GM19395 (cell line): ENCODE data around the gene ARHGEF11.

Source experiments
- ATAC-seq: cut with Tn5 transposase; IDR thresholded peaks from one replicate; pipeline ENCODE4 v1.9.1; 2021; ENCODE audit warnings: mild to moderate bottlenecking, moderate library complexity; ENCODE audit not compliant: unreplicated experiment

ARHGEF11 gene

GRCh38 chr1:157050836-157051235 is 5.3 kb upstream of the ARHGEF11 start:
- ATAC-seq, result no peak

GRCh38 chr1:157047062-157047410 is 1.5 kb upstream of the ARHGEF11 start:
- ATAC-seq, result no peak

GRCh38 chr1:157044326-157044725 is 1.2 kb downstream of the ARHGEF11 start:
- ATAC-seq, result no peak

GRCh38 chr1:157043685-157044084 is 1.9 kb downstream of the ARHGEF11 start:
- ATAC-seq, result no peak

- no peak for ATAC-seq
These were observed 2.7 kb downstream of the ARHGEF11 start for GRCh38 chr1:157042846-157043245.

DNA sequence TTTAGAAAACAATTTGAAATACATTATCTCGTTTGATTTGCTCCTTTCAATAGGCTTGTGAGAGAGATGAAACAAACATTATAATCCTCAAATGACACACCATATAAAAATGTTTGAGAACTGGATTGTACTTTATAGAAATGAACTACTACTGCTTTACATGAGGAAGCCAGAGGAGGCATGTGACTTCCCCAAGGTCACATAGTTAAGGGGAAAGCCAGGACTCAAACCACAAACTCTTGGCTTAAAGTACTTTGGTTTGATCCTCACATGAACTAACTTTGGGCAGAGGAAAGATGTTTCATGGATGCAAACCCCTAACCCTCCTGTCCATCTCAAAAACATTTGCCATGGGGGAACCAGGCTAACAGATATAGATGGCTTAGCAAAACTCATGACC is 4.7 kb downstream of the ARHGEF11 start:
- no peak for ATAC-seq

- ATAC-seq, result no peak
These were observed 10.4 kb downstream of the ARHGEF11 start for GRCh38 chr1:157035121-157035520.

DNA sequence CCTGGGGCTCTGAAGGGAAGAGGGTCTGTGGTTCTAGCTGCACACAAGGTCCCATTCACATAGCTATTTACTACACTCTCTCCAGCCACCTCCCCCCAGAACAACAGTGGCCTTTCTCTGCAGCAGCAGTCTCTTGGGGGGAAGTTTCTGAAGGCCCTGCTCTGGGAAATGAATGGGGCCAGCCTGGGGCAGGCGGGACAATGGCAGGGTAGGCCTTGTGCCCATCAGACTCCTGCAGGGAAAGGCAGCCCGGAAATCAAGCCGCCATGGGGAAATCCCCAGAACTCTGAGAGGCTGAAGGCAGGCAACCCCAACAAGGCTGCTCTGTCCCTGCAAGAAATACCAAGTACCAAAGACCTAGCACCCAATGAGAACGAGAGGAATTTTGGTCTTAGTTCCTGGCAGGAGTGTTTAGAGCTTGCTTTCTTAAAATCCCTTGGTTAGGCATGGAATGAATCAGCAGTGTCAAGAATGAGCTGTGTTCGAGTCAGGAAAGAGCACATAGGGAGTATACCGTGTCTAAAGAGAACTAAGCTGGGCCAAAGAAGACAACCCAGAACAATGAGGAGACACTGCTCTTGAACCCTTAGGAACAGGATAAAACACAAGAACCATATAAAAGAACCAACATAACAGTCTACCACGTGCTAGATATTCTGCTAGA is 11.3 kb downstream of the ARHGEF11 start:
- no peak for ATAC-seq

- no peak for ATAC-seq
These were observed 12.1 kb downstream of the ARHGEF11 start for GRCh38 chr1:157033357-157033876.

DNA sequence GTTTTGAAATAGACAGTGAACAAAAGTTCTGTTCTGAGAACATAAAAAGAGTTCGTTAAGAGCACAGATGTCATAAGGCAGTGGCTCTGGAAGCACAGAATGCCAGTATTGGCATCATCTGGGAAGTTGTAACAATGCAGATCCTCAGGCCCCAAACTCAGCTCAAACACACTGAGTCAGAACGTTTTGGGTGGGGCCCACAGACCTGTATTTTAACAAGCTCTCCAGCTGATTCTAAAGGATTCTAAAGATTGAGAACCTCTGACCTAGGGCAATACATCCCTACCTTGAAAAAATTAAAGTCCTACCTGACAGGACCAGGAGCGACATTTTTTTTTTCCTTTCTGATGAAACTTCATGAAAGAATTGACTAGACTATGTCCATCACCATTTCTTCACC is 13.2 kb downstream of the ARHGEF11 start:
- no peak for ATAC-seq

- ATAC-seq, result no peak
These were observed 14.8 kb downstream of the ARHGEF11 start for GRCh38 chr1:157030728-157031127.

DNA sequence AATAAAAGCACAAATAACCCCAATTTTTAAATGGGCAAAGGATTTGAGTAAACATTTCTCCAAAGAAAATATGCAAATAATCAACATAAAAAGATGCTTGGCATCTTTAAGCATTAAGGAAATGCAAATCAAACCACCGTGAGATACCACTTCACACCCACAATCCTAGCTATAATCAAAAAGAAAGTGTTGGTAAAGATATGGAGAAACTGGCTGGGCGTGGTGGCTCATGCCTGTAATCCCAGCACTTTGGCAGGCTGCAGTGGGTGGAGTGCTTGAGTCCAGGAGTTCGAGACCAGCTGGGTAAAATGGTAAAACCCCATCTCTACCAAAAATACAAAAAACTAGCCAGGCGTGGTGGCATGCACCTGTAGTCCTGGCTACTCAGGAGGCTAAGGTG is 16.9 kb downstream of the ARHGEF11 start:
- ATAC-seq, result no peak

DNA sequence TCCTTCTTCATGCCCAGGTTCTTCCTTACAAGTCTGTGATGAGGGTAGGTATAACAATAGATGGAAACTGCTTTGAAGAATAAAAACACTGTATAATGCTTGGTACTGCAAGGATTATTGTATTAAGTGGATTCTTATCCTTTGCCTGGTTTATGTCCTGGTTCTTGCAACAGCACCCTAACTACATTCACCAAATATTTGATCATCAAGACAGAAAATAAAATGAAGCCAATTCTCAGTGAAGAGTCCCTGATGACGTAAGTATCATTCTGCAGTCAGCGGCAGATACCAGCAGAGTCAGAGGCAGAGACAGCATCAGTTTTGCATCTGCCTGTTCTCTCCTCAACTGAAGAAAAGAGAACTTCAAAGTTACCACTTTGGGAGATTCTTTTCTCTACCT is 19.7 kb downstream of the ARHGEF11 start:
- ATAC-seq, result no peak

DNA sequence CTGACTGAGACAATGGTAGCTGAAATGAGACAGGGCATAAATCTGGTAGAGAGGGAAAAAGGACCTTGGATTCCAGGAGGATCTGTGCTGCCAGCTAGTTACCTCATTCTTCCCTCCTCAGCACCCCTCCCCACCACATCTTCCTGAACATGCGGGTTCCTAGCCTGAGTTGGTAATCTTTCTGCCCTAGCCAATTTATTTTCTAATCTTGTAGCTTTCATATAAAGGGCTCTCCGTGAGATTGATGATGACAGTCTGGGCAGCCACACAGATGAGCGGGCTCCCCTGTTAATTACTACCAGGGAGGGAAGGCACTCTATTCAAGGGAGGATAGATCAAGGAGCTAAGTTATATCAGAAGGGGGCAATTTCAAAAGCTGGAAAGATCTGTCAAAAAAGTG is 20.2 kb downstream of the ARHGEF11 start:
- no peak for ATAC-seq

GRCh38 chr1:157021688-157022087 is 23.9 kb downstream of the ARHGEF11 start:
- no peak for ATAC-seq

GRCh38 chr1:157019457-157019856 is 26.1 kb downstream of the ARHGEF11 start:
- ATAC-seq, result no peak

- ATAC-seq, result no peak
These were observed 33.7 kb downstream of the ARHGEF11 start for GRCh38 chr1:157011845-157012244.

- ATAC-seq, result no peak
These were observed 37.0 kb downstream of the ARHGEF11 start for GRCh38 chr1:157008502-157008901.

DNA sequence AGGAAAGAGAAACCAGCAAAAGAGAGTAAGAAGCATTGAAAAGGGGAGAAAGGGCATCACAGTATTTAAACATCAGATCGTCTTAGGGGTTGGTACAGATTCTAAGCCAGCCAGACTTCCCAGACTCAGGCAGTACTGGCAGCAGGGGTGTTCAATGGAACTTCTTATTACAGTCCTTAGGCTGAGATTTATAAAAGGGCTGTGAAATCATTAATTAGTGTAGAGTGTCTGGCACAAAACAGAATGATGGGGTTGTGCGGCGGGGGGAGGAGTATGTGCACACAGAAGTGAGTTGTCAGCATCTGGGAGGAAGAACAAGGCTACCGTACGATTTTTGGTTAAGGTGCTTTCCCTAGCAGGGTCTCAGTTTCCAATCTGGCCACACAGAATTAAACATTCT is 38.2 kb downstream of the ARHGEF11 start:
- no peak for ATAC-seq

GRCh38 chr1:157006676-157007075 is 38.9 kb downstream of the ARHGEF11 start:
- ATAC-seq, result no peak

- no peak for ATAC-seq
These were observed 39.6 kb downstream of the ARHGEF11 start for GRCh38 chr1:157005965-157006364.

DNA sequence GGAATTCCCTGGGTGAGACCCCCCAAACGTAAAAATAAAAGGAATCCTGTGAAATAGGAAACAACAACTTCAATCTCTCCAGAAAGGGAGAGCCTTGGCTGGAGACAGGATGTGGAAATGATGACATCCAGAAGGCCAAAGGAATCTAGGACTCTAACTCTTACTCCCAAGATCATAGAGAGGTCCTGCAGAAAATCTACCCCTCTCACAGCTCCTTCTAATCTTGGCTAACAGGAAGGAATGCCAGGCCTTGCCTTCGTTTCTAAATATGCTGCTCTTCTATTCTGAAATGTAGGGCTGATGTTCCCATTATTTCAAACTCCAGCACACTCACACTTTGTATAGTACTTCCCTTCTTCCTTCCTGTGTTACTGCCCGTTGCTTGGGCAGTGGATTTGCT is 40.7 kb downstream of the ARHGEF11 start:
- no peak for ATAC-seq

DNA sequence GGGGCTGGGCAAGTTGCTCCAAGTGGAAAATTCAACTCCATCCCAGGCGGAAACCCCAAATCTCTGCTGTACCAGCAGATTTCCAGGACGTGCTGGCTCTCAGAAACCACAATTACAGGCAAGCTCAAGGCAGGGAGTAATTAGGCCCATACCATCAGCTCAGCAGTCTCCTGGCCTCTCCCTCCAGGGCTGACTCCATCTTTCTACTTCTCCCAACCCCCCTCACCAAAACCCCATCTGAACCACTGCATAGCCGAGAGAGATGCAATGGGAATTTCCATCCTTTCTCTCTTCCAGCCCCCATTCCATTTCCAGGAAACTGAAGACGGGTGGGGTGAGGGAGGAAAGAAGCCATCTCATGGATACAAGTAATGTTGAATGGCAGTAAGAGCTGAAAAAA is 41.2 kb downstream of the ARHGEF11 start:
- ATAC-seq, result no peak
